Hepatocyte (in vitro differentiated cells): ENCODE results near the gene COMMD2. TPM values are rescaled to one million over a fixed set of nuclear protein-coding genes. Genes with fewer than 3 reads are reported as not detected.

Experiments used
- DNase-seq: peaks from one replicate; pipeline ENCODE4 v3.0.0-alpha.2; 2016; ENCODE audit warnings: low spot score
- H2AFZ ChIP-seq: fragments of 200-600 bp; sonication (generic); 2 replicates; pipeline ENCODE4 v1.6.0; 2016; ENCODE audit warnings: antibody characterized with exemption, mild to moderate bottlenecking
- H3K27ac ChIP-seq: fragments of 200-600 bp; sonication (generic); 2 replicates; pipeline ENCODE4 v1.5.1; 2016; ENCODE audit warnings: mild to moderate bottlenecking
- H3K27me3 ChIP-seq: fragments of 200-600 bp; sonication (generic); 2 replicates; pipeline ENCODE4 v1.6.1; 2016
- H3K36me3 ChIP-seq: fragments of 200-600 bp; sonication (generic); replicated peaks from 2 replicates; pipeline ENCODE4 v1.5.1; 2016; ENCODE audit warnings: low read depth; ENCODE audit not compliant: insufficient read depth
- H3K4me1 ChIP-seq: fragments of 200-600 bp; sonication (generic); 2 replicates; pipeline ENCODE4 v1.5.1; 2016; ENCODE audit warnings: mild to moderate bottlenecking, moderate library complexity; ENCODE audit not compliant: insufficient read depth
- H3K4me2 ChIP-seq: fragments of 200-600 bp; sonication (generic); 2 replicates; pipeline ENCODE4 v1.6.0; 2016
- H3K4me3 ChIP-seq: fragments of 200-600 bp; sonication (generic); 2 replicates; pipeline ENCODE4 v1.5.1; 2016; ENCODE audit warnings: mild to moderate bottlenecking
- H3K79me2 ChIP-seq: fragments of 200-600 bp; sonication (generic); 2 replicates; pipeline ENCODE4 v1.6.0; 2017; ENCODE audit warnings: mild to moderate bottlenecking
- H3K9me2 ChIP-seq: fragments of 200-600 bp; sonication (generic); replicated peaks from 2 replicates; pipeline ENCODE4 v1.6.0; 2017; ENCODE audit warnings: mild to moderate bottlenecking; ENCODE audit not compliant: insufficient read depth
- H3K9me3 ChIP-seq: fragments of 200-600 bp; sonication (generic); 2 replicates; pipeline ENCODE4 v1.5.1; 2016; ENCODE audit warnings: low read depth, mild to moderate bottlenecking
- H4K20me1 ChIP-seq: fragments of 200-600 bp; sonication (generic); 2 replicates; pipeline ENCODE4 v1.6.0; 2016; ENCODE audit warnings: mild to moderate bottlenecking; ENCODE audit not compliant: insufficient read depth, poor library complexity, severe bottlenecking
- CTCF ChIP-seq: fragments of 200-600 bp; sonication (generic); IDR thresholded peaks from 2 replicates; pipeline ENCODE4 v1.5.1; 2016; ENCODE audit warnings: antibody characterized with exemption, mild to moderate bottlenecking; ENCODE audit not compliant: poor library complexity
- EZH2 ChIP-seq: fragments of 200-600 bp; sonication (generic); IDR thresholded peaks from 2 replicates; pipeline ENCODE4 v1.6.1; 2016; ENCODE audit warnings: antibody characterized with exemption, mild to moderate bottlenecking, borderline replicate concordance
- EZH2phosphoT487 ChIP-seq: fragments of 200-600 bp; sonication (generic); IDR thresholded peaks from one replicate; pipeline ENCODE4 v1.6.1; 2018; ENCODE audit warnings: antibody characterized with exemption, mild to moderate bottlenecking, low read depth, moderate library complexity; ENCODE audit not compliant: unreplicated experiment, severe bottlenecking
- WGBS: methylation state at CpG from one replicate; pipeline ENCODE4 v1.1.6; 2016; ENCODE audit warnings: low lambda C conversion rate; ENCODE audit errors: missing lambda C conversion rate; 5-methylcytosine and 5-hydroxymethylcytosine counted together
- polyA plus RNA-seq: library from polyadenylated mRNA; unstranded; fragments of >200 nt; fragmentation: Nextera tagmentation; extraction: Ambion mirVana; gene quantifications from 2 replicates; pipeline ENCODE4 v1.2.1, GENCODE V29; 2016
- total RNA-seq: library from RNA; depleted of rRNA; stranded (reverse); fragments of >200 nt; gene quantifications from 2 replicates; pipeline ENCODE4 v1.2.3, GENCODE V29; 2014

The COMMD2 gene
- total and polyA plus RNA-seq, 2 experiments from 2014 or later, result 39.7 to 46.6 TPM

GRCh38 chr3:149767720-149768119 is 15.4 kb upstream of the COMMD2 start:
- WGBS, result 88% methylated on average over 6 of the region's 6 CpGs
- Histone ChIP-seq H3K4me2 (no peak overlapping the region), H3K27ac (no peak overlapping the region), H3K9me3 (no peaks in the 10 kb centered on the region), H3K4me3 (no peak overlapping the region), H2AFZ (no peak overlapping the region), H3K79me2 (no peaks in the 10 kb centered on the region), H3K36me3 (no peaks in the 10 kb centered on the region), H3K9me2 (no peaks in the 10 kb centered on the region), H3K27me3 (peaks cover 25% of the 10 kb centered on the region), H3K4me1 (no peaks in the 10 kb centered on the region), H4K20me1 (no peaks in the 10 kb centered on the region)
- DNase-seq, result no peak
- no peak for TF ChIP-seq CTCF
- TF ChIP-seq EZH2, result no peak
- no peak for TF ChIP-seq EZH2phosphoT487

DNA sequence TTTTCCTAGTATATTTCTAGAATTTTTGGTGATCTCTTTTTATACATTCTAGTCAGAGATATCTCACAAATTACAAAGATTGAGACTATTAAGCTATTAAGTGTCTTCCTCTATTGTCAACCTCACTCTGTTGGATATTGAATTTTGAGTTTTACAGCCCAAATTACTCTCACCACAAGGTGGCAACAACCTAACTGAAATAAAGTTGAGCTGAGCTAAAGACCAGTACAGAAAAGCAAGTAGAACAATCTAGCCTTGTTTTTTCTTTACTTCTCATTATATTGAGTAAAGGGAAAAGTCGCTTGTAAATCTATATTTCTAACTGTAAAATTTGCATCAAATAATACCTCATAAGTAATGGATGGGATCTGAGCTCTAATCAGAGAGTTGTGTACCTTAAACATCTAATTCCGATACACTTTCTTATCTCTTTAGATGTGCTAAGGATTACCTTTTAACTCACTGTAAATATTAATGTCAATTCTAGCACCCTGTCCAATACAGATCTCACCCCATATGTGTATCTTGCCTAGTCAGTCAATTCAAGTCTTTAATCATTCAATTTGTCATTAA is 13.6 kb upstream of the COMMD2 start:
- no peak overlapping the region for H3K4me2 ChIP-seq
- H3K27me3 ChIP-seq, result peaks cover 42% of the 10 kb centered on the region

GRCh38 chr3:149764302-149764701 is 12.0 kb upstream of the COMMD2 start:
- H3K4me3 ChIP-seq, result no peak overlapping the region
- WGBS, result 80% methylated on average over 1 of the region's 1 CpG
- TF ChIP-seq CTCF (no peak), EZH2 (no peak), EZH2phosphoT487 (no peak)

More for the DNA sequence above, 13.6 kb upstream of the COMMD2 start:
- no peaks in the 10 kb centered on the region for H3K9me3 ChIP-seq
- no peaks in the 10 kb centered on the region for H3K4me1 ChIP-seq
- H2AFZ ChIP-seq, result no peak overlapping the region
- no peak overlapping the region for H3K27ac ChIP-seq
- peak; percentile 37 for DNase-seq
- no peaks in the 10 kb centered on the region for H3K9me2 ChIP-seq
- no peak overlapping the region for H3K4me3 ChIP-seq
- 49% methylated on average over 2 of the region's 2 CpGs for WGBS
- no peaks in the 10 kb centered on the region for H3K79me2 ChIP-seq
- H3K36me3 ChIP-seq, result no peaks in the 10 kb centered on the region
- H4K20me1 ChIP-seq, result no peaks in the 10 kb centered on the region
- TF ChIP-seq CTCF (peak; percentile 64), EZH2phosphoT487 (no peak), EZH2 (no peak)

More at GRCh38 chr3:149764302-149764701, 12.0 kb upstream of the COMMD2 start:
- Histone ChIP-seq H4K20me1 (no peaks in the 10 kb centered on the region), H3K79me2 (no peaks in the 10 kb centered on the region), H3K9me3 (no peaks in the 10 kb centered on the region), H3K4me1 (no peaks in the 10 kb centered on the region), H2AFZ (no peak overlapping the region), H3K27ac (no peak overlapping the region), H3K9me2 (no peaks in the 10 kb centered on the region), H3K4me2 (no peak overlapping the region), H3K27me3 (peaks cover 52% of the 10 kb centered on the region), H3K36me3 (no peaks in the 10 kb centered on the region)
- no peak for DNase-seq
